Esophagus muscularis mucosa (tissue), 4 donors: ENCODE results near the gene EMP2. TPM values are rescaled to one million over a fixed set of nuclear protein-coding genes. Genes with fewer than 3 reads are reported as not detected.

ENCODE experiments used
- DNase-seq: peaks from one replicate; pipeline ENCODE4 v3.0.0-alpha.2; 2017; ENCODE audit errors: extremely low spot score
- H3K27ac ChIP-seq, 4 donors: fragments of 200-600 bp; sonication (generic); replicated peaks in 1 of 4; 1 replicate in 3 of 4; 2 replicates in 1 of 4; pipeline ENCODE4 v1.5.1; 2016 to 2019; ENCODE audit warnings: mild to moderate bottlenecking in 1 of 4
- H3K27me3 ChIP-seq, 4 donors: fragments of 200-600 bp; sonication (generic); one replicate each; pipeline versions ENCODE4 v1.5.1 to v1.6.0; 2016 to 2019
- H3K36me3 ChIP-seq, 4 donors: fragments of 200-600 bp; sonication (generic); one replicate each; pipeline ENCODE4 v1.5.1; 2016 to 2019
- H3K4me1 ChIP-seq, 4 donors: fragments of 200-600 bp; sonication (generic); one replicate each; pipeline ENCODE4 v1.5.1; 2016 to 2019
- H3K4me3 ChIP-seq, 4 donors: fragments of 200-600 bp; sonication (generic); 1 replicate in 2 of 4; 2 replicates in 2 of 4; pipeline ENCODE4 v1.5.1; 2016 to 2019; ENCODE audit warnings: mild to moderate bottlenecking in 4 of 4, moderate library complexity in 1 of 4
- H3K9me3 ChIP-seq, 4 donors: fragments of 200-600 bp; sonication (generic); 1 replicate in 3 of 4; 2 replicates in 1 of 4; pipeline ENCODE4 v1.5.1; 2016 to 2019
- CTCF ChIP-seq, 3 experiments: fragments of 200-600 bp in 2 of 3; fragments of 450-650 bp in 1 of 3; sonication (generic) in 2 of 3; IDR thresholded peaks; one replicate each; pipeline ENCODE4 v1.5.1; 2017 to 2019; ENCODE audit warnings: antibody characterized with exemption in 3 of 3, mild to moderate bottlenecking in 2 of 3, moderate library complexity in 1 of 3
- EP300 ChIP-seq: sonication (generic); formaldehyde crosslinking; IDR thresholded peaks from one replicate; pipeline ENCODE4 v1.6.1; 2017; ENCODE audit warnings: antibody characterized with exemption
- POLR2A ChIP-seq: fragments of 450-650 bp; IDR thresholded peaks from one replicate; pipeline ENCODE4 v1.6.1; 2017; ENCODE audit warnings: antibody characterized with exemption, moderate library complexity, mild to moderate bottlenecking, low read depth
- POLR2AphosphoS5 ChIP-seq, 2 donors: sonication (generic); formaldehyde crosslinking; IDR thresholded peaks; one replicate each; pipeline ENCODE4 v1.6.1; 2017; ENCODE audit warnings: antibody characterized with exemption in 2 of 2
- WGBS: methylation state at CpG from one replicate; pipeline ENCODE4 v1.1.5; 2018; 5-methylcytosine and 5-hydroxymethylcytosine counted together
- intact Hi-C: fragments of 100-400 bp; cut with DNase I; formaldehyde crosslinking; loops from one replicate; pipeline ENCODE4 v1.15.1; 2023
- total RNA-seq, 4 donors: library from RNA; depleted of rRNA; stranded (reverse); fragments of >200 nt; gene quantifications; one replicate each; pipeline versions ENCODE4 v1.1.0 to v1.2.1, GENCODE V29; 2016

EMP2 gene
- total RNA-seq, 4 donors from 2014 or later = 44.1 to 87.1 (median 57.3) TPM

- H3K36me3 ChIP-seq = peaks cover 2 to 24% (median 11%) of the 10 kb centered on the region in 4 donors
- H3K27ac ChIP-seq = no peak overlapping the region
- 82% methylated on average over 9 of the region's 10 CpGs for WGBS
- H3K9me3 ChIP-seq = no peaks in the 10 kb centered on the region
- TF ChIP-seq CTCF (IDR thresholded peaks at IDR 0.05) (no peak), POLR2AphosphoS5 (IDR thresholded peaks at IDR 0.05) (no peak), EP300 (no peak), POLR2A (no peak)
- H3K27me3 ChIP-seq = no peaks in the 10 kb centered on the region
- peaks cover 2 to 9% (median 3%) of the 10 kb centered on the region in 4 donors for H3K4me1 ChIP-seq
- H3K4me3 ChIP-seq = no peak overlapping the region
- DNase-seq = no peak
- intact Hi-C loops = loop anchor here (2.0 to 5.0 kb wide), 3 partner anchors 57 to 402 kb away; no protein-coding TSS in a partner anchor
These were observed 60.2 kb downstream of the EMP2 start for GRCh38 chr16:10519929-10520868.

GRCh38 chr16:10519297-10519696 lies 61.1 kb downstream of the EMP2 start:
- peaks cover 11 to 18% (median 12%) of the 10 kb centered on the region in 4 donors for H3K4me1 ChIP-seq
- WGBS = 67% methylated on average over 1 of the region's 1 CpG
- H3K9me3 ChIP-seq = no peaks in the 10 kb centered on the region
- DNase-seq = no peak
- H3K27me3 ChIP-seq = no peaks in the 10 kb centered on the region
- peaks cover 0 to 18% (median 7%) of the 10 kb centered on the region in 4 donors for H3K36me3 ChIP-seq
- no peak overlapping the region for H3K27ac ChIP-seq
- TF ChIP-seq CTCF (IDR thresholded peaks at IDR 0.05) (no peak), POLR2A (no peak), POLR2AphosphoS5 (IDR thresholded peaks at IDR 0.05) (no peak), EP300 (no peak)
- H3K4me3 ChIP-seq = no peak overlapping the region
- intact Hi-C loops = loop anchor here (5.0 kb wide), 1 partner anchor 58 kb away; no protein-coding TSS in a partner anchor

GRCh38 chr16:10518479-10519041 lies 61.8 kb downstream of the EMP2 start:
- DNase-seq = no peak
- Histone ChIP-seq H3K36me3 (peaks cover 0 to 11% (median 3%) of the 10 kb centered on the region in 4 donors), H3K9me3 (no peaks in the 10 kb centered on the region), H3K4me3 (no peak overlapping the region), H3K27ac (no peak overlapping the region), H3K27me3 (no peaks in the 10 kb centered on the region), H3K4me1 (peaks cover 14 to 20% (median 14%) of the 10 kb centered on the region in 4 donors)
- intact Hi-C loops = loop anchor here (5.0 kb wide), 1 partner anchor 59 kb away; no protein-coding TSS in a partner anchor
- TF ChIP-seq POLR2AphosphoS5 (IDR thresholded peaks at IDR 0.05) (no peak), CTCF (IDR thresholded peaks at IDR 0.05) (no peak), EP300 (no peak), POLR2A (no peak)
- 76% methylated on average over 7 of the region's 7 CpGs for WGBS

- Histone ChIP-seq H3K36me3 (peaks cover 0 to 8% (median 0%) of the 10 kb centered on the region in 4 donors), H3K27me3 (no peaks in the 10 kb centered on the region), H3K4me1 (peaks cover 14 to 20% (median 14%) of the 10 kb centered on the region in 4 donors), H3K27ac (no peak overlapping the region), H3K9me3 (no peaks in the 10 kb centered on the region), H3K4me3 (no peak overlapping the region)
- WGBS = 89% methylated on average over 5 of the region's 5 CpGs
- no peak for DNase-seq
- TF ChIP-seq EP300 (no peak), POLR2AphosphoS5 (IDR thresholded peaks at IDR 0.05) (no peak), CTCF (IDR thresholded peaks at IDR 0.05) (no peak), POLR2A (no peak)
- intact Hi-C loops = loop anchor here (5.0 kb wide), 1 partner anchor 59 kb away; no protein-coding TSS in a partner anchor
These were observed 62.5 kb downstream of the EMP2 start for GRCh38 chr16:10517868-10518267.
